Hippocampal formation (tissue), 2 donors: ENCODE data around the gene CPAMD8.

ENCODE experiments used
- DNase-seq, 2 donors: peaks; one replicate each; lab custom pipeline; 2025; lab: John Stamatoyannopoulos, UW

CPAMD8 gene

GRCh38 chr19:17026706-17027534, at the start of gene CPAMD8:
TSS of gene CPAMD8 (minus strand) at chr19:17026810. CDS start at chr19:17026642, 168 bp downstream.
- no peak for DNase-seq

DNA sequence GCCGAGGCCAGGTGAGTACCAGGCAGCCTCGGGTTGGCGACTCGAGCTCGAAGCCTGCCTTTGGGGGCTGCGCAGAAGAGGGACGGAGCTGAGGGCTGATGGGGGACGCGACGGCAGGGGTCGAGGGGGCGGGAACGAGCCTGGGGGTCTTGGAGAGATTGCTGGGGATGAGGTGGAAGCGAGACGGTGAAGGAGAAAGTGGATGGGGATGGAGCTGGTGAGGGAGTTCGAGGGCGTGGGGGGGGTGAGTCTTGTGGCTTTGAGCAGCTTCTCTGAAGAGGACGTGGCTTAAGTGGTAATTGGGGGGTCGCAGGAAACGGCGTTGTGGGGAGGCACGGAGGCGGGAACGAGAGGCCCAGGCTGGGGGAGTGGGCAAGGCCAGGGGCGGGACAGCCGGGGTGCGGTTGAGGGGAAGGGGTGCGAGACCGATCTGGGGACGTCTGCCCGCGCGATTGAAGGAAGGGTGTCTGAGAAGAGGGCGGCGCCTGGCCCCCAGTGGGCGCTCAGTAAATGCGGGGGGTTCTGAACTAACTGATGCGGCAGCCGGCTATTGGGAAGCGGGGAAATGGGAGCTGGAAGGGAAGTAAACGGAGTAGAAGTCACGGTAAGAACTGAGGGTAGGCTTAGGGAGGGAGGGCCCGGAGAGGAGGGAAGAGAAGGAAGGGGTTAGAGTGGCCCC, 49.4 kb upstream of the CPAMD8 start:
- DNase-seq = no peak

DNA sequence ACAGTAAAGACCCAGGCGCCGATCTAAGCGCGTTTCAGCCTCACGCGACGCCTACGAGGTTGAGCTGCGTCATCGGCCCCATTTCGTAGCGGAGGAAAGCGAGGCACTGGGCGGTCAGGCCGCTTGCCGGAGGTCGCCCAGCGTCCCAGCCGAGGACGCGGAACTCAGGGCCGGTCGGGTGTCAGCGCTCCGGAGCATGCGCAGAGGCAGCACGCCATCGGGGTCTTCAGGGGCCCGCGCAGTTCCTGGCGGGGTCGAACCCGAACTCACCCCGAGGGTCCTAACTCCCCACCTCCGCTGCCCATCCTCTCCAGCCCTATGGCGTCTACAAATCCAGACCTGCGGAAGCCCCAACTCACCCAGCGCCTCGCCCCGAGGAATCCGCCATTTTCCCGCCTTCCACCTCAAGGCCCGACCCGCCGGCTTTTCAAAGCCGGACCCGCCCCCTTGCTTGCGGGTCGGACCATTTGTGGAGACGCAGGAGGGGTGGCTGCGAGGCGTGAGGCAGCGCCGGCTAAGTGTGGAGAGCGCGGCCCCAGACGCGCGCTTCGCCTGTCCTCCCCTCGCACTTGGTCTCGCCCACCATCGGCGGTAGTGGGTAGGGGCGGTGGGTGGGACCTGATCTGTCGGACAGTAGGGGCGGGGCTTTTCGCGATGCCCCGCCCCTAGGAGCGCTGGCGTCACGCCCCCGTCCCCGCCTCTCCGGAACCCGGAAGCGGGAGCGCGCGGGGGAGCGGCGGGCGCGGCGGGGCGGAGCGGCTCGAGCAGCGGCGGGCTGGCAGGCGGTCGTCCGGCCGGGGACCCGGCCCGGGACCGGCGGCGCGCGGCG, 48.6 kb upstream of the CPAMD8 start, which contains the start of the genes HAUS8 and MYO9B:
Gene HAUS8, minus strand, starts transcription at position 418 of the 829 bp plus-strand sequence. Its CDS starts 30 bp downstream, at position 388.
Gene MYO9B, plus strand, starts transcription at position 743 of the 829 bp plus-strand sequence. CDS start 25,941 bp downstream, outside the sequence.
- peak; percentile 98 to 100 for DNase-seq

GRCh38 chr19:17074634-17075034, 48.0 kb upstream of the CPAMD8 start:
- DNase-seq = no peak

- no peak for DNase-seq
Measured at GRCh38 chr19:17073869-17074633, 47.4 kb upstream of the CPAMD8 start.

- no peak for DNase-seq
Measured at GRCh38 chr19:17070912-17071311, 44.3 kb upstream of the CPAMD8 start.

- no peak for DNase-seq
Measured at GRCh38 chr19:17070421-17070820, 43.8 kb upstream of the CPAMD8 start.

GRCh38 chr19:17069193-17069592, 42.6 kb upstream of the CPAMD8 start:
- DNase-seq = no peak

- no peak for DNase-seq
Measured at GRCh38 chr19:17063428-17063827, 36.8 kb upstream of the CPAMD8 start.

- DNase-seq = no peak
Measured at GRCh38 chr19:17061691-17062090, 35.1 kb upstream of the CPAMD8 start.

GRCh38 chr19:17061205-17061604, 34.6 kb upstream of the CPAMD8 start:
- no peak for DNase-seq

DNA sequence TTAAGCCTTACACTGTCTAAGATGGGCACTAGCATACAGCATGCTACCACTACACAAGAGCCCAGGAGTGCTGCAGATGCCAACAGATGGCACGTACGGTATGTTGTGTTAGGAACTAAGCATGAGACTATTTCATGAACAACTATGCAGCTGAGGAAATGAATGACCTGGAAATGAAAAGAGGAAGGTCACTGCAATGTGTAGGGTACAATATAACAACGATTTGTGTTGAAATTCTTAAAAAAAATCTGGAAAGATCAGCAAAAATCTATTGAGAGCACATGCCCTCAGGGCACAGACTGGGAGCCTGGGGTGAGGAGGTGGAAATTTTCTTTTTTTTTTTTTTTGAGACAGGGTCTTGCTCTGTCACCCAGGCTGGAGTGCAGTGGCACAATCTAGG, 34.2 kb upstream of the CPAMD8 start:
- DNase-seq = no peak

- DNase-seq = no peak
Measured at GRCh38 chr19:17058236-17058635, 31.6 kb upstream of the CPAMD8 start.

DNA sequence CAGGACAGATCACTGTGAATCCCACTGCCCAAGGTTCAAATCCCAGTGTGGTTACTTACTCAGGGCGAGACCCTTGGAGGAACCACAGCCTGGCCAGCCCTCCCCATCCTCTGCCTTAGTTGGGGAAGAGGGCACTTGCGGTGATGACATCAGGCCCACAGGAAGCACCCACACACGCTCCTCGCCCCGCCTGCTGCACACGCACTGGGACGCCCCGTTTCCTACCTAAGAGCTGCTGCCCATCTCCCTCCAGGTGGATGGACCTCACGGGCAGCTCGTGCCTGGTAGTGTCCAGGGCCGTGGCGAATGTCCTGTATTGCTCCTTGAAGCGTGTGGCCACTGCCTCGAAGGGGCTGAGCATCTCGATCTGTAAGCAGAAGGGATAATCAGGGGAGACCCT, 29.0 kb upstream of the CPAMD8 start:
- no peak for DNase-seq

- DNase-seq = no peak
Measured at GRCh38 chr19:17054746-17055145, 28.1 kb upstream of the CPAMD8 start.

DNA sequence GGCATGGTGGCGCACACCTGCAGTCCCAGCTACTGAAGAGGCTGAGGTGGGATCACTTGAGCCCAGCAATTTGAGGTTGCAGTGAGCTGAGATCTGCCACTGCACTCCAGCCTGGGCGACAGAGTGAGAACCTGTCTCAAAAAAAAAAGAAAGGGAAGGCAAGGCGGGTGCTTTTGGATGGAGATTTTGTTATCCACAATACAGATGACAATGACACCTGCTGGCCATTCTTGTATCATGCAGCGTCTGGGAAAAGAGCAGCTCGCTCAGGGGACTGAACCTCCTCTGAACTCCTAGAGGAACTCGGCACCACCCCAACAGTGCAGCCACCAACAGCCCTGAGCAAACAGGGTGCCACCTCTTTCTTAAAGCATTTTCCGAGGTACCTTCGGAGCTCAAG, 25.8 kb upstream of the CPAMD8 start:
- peak in 1 of 2 donors; percentile 49 for DNase-seq

GRCh38 chr19:17049711-17050280, 23.2 kb upstream of the CPAMD8 start:
- DNase-seq = no peak

GRCh38 chr19:17048885-17049453, 22.4 kb upstream of the CPAMD8 start:
- no peak for DNase-seq

DNA sequence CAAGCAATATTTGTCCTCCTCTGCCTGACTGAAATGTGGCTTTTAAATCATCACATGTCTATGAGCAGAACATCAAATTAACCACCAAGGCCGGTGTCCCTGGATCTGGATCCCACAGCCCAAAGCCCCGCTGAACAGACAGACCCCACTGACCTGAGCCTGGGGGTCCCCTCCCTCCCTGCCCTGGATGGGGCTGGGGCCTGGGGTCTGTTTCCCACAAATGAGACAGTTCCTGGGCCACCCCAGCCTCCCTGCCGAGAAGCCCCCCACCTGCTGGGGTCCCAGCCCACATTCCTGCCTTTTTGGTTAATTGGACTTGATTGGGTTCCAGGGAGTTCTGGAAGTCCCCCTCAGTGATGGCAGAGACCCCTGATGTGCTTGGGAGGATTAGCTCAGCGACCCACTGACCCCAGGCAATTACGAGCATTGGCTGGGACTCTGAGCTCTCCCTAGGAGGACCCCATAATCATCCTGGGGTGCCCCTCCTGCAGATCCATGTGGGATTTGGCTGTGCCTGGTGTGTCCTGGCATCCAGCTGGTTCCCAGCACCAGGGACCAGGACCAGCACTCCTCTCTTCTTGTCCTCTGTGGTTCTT, 19.4 kb upstream of the CPAMD8 start:
- no peak for DNase-seq

DNA sequence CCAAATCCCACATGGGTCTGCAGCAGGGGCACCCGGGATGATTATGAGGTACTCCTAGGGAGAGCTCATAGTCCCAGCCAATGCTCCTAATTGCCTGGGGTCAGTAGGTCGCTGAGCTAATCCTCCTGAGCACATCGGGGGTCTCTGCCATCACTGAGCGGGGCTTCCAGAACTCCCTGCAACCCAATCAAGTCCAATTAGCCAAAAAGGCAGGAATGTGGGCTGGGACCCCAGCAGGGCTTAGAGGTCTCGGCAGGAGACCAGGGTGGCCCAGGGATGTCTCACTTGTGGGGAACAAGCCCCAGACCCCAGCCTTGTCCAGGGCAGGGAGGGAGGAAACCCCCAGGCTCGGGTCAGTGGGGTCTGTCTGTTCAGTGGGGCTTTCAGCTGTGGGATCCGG, 17.1 kb upstream of the CPAMD8 start:
- DNase-seq = no peak
